OCI-M2 (cell line): ENCODE data around the gene SELENOO.

Experiments
- DNase-seq: peaks from one replicate; lab custom pipeline; 2025; ENCODE audit not compliant: unreplicated experiment; lab: John Stamatoyannopoulos, UW

Gene SELENOO

DNA sequence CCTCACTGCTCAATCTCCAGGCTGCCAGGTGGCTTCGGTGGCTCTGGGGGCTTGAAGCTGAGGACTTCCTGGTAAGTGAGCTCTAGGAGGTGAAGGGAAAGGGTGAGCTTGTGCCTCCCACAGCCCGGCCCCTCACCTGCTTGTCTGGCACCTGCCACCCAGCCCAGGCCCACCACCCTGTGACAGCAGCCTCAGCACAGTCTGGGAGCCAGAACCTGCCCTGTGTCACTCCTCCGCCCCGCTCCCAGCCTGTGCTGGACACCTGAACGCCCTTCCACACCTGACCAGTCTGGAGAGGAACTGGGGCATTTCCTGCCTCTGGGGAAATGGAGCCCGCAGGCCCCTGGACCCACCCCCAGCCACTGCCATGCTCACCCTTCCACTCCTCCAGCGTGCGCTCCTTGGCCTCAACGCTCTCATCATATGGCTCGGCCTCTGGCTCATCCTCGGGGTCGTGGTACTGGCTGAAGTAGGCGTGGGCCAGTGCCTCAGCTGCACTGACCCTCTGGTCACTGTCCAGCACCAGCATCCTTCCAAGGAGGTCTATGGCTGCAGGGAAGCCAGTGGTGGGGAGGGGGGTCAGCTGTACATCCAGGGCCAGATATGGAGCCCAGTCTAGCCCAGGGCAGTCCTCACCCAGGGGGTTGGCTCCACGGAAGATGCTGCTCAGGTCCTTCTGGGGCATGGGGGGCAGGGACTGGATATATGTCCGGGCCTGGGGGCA is 64.3 kb downstream of the SELENOO start:
- DNase-seq: no peak

DNA sequence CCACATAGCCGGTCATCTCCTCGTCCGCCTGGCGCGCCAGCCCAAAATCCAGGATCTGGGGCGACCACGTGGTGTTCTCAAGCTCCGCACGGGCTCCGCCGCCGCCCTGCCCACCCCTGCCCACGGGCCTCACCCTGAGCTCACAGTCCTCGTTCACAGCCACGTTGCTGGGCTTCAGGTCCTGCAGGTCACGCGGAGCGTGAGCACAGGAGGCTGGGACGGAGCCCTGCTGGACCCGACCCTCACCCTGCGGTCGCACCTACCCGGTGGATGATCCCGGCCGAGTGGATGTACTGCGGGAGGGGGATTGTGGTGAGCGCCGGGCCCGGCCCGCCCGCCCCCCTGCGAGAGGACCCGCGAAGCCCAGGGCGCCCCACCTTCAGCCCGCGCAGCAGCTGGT is 66.2 kb downstream of the SELENOO start:
- no peak for DNase-seq
